Breast epithelium (tissue), 4 donors: Measurements from ENCODE around the gene PPOX. TPM values are rescaled to one million over a fixed set of nuclear protein-coding genes. Genes with fewer than 3 reads are reported as not detected.

Experiments used
- DNase-seq, 2 donors: peaks; one replicate each; pipeline ENCODE4 v3.0.0-alpha.2; 2019; ENCODE audit warnings: low spot score in 2 of 2
- H3K27ac ChIP-seq, 2 donors: fragments of 200-600 bp; sonication (generic) in 1 of 2; one replicate each; pipeline ENCODE4 v1.5.1; 2016 to 2019; ENCODE audit warnings: mild to moderate bottlenecking in 1 of 2
- H3K27me3 ChIP-seq, 2 donors: fragments of 200-600 bp; sonication (generic) in 1 of 2; one replicate each; pipeline versions ENCODE4 v1.5.1 to v1.6.0; 2017 to 2019; ENCODE audit warnings: control low read depth in 1 of 2, mild to moderate bottlenecking in 1 of 2
- H3K36me3 ChIP-seq: fragments of 200-600 bp; one replicate; pipeline ENCODE4 v1.5.1; 2019
- H3K4me1 ChIP-seq, 2 donors: fragments of 200-600 bp; sonication (generic); one replicate each; pipeline ENCODE4 v1.5.1; 2016 to 2019; ENCODE audit warnings: control low read depth in 1 of 2
- H3K4me3 ChIP-seq, 3 donors: fragments of 200-600 bp; sonication (generic); 1 replicate in 2 of 3; 2 replicates in 1 of 3; pipeline ENCODE4 v1.5.1; 2016 to 2019; ENCODE audit warnings: mild to moderate bottlenecking in 3 of 3, moderate library complexity in 2 of 3
- H3K9me3 ChIP-seq, 2 donors: fragments of 200-600 bp; sonication (generic) in 1 of 2; one replicate each; pipeline ENCODE4 v1.5.1; 2016 to 2019; ENCODE audit warnings: control low read depth in 1 of 2
- CTCF ChIP-seq, 3 donors: fragments of 450-650 bp; IDR thresholded peaks; one replicate each; pipeline ENCODE4 v1.5.1; 2016 to 2017; ENCODE audit warnings: antibody characterized with exemption in 3 of 3, mild to moderate bottlenecking in 3 of 3, moderate library complexity in 3 of 3
- POLR2A ChIP-seq: fragments of 450-650 bp; IDR thresholded peaks from one replicate; pipeline ENCODE4 v1.6.1; 2016; ENCODE audit warnings: antibody characterized with exemption, mild to moderate bottlenecking, moderate library complexity
- POLR2AphosphoS5 ChIP-seq, 3 donors: sonication (generic); formaldehyde crosslinking; IDR thresholded peaks; one replicate each; pipeline ENCODE4 v1.6.1; 2017; ENCODE audit warnings: antibody characterized with exemption in 3 of 3
- intact Hi-C: fragments of 100-400 bp; cut with DNase I; formaldehyde crosslinking; loops from one replicate; pipeline ENCODE4 v1.15.1; 2023; ENCODE audit warnings: low total_unique reads
- total RNA-seq, 3 donors: library from RNA; depleted of rRNA; stranded (reverse); fragments of >200 nt; gene quantifications; one replicate each; pipeline ENCODE4 v1.1.0, GENCODE V29; 2016

Gene PPOX
- total RNA-seq, 3 donors from 2014 or later, result 19.5 to 26.8 (median 25.2) TPM

GRCh38 chr1:161176468-161177111 lies 10.4 kb downstream of the PPOX start:
- Histone ChIP-seq H3K36me3 (peaks cover 3% of the 10 kb centered on the region), H3K4me3 (peak overlapping the region; percentile 80 to 86 (median 83)), H3K4me1 (peaks cover 0 to 12% of the 10 kb centered on the region in 2 donors), H3K27me3 (no peaks in the 10 kb centered on the region), H3K27ac (peak overlapping the region; percentile 91 to 96), H3K9me3 (no peaks in the 10 kb centered on the region)
- DNase-seq, result no peak
- TF ChIP-seq POLR2AphosphoS5 (IDR thresholded peaks at IDR 0.05), result no peak
- no peak for TF ChIP-seq CTCF (IDR thresholded peaks at IDR 0.05)
- no peak for TF ChIP-seq POLR2A
- intact Hi-C loops, result no loop called here

- H3K4me3 ChIP-seq, result peak within 1 kb of the TSS; percentile 80 to 86 (median 83)
- no peaks in the 10 kb centered on the region for H3K27me3 ChIP-seq
- intact Hi-C loops, result no loop called here
- H3K27ac ChIP-seq, result peak within 1 kb of the TSS; percentile 91 to 96
- no peaks in the 10 kb centered on the region for H3K9me3 ChIP-seq
- TF ChIP-seq CTCF (IDR thresholded peaks at IDR 0.05), result no peak
- TF ChIP-seq POLR2A, result peak; percentile 69
- peak; percentile 77 to 94 (median 90) for TF ChIP-seq POLR2AphosphoS5 (IDR thresholded peaks at IDR 0.05)
- peaks cover 0 to 11% of the 10 kb centered on the region in 2 donors for H3K4me1 ChIP-seq
- peak; percentile 87 to 92 for DNase-seq
- peaks cover 3% of the 10 kb centered on the region for H3K36me3 ChIP-seq
These were observed 11.1 kb downstream of the PPOX start, which contains the start of gene B4GALT3 for GRCh38 chr1:161177112-161177935. B4GALT3 (minus strand) TSS chr1:161177507; CDS start chr1:161176060, 1,447 bp downstream.

GRCh38 chr1:161177936-161178244 lies 11.7 kb downstream of the PPOX start:
- H3K27ac ChIP-seq, result peak overlapping the region; percentile 91 to 96
- intact Hi-C loops, result no loop called here
- H3K9me3 ChIP-seq, result no peaks in the 10 kb centered on the region
- peak overlapping the region; percentile 80 to 86 (median 83) for H3K4me3 ChIP-seq
- no peak for DNase-seq
- peaks cover 3% of the 10 kb centered on the region for H3K36me3 ChIP-seq
- no peak for TF ChIP-seq POLR2A
- TF ChIP-seq POLR2AphosphoS5 (IDR thresholded peaks at IDR 0.05), result no peak
- no peak for TF ChIP-seq CTCF (IDR thresholded peaks at IDR 0.05)
- H3K27me3 ChIP-seq, result no peaks in the 10 kb centered on the region
- H3K4me1 ChIP-seq, result peaks cover 0 to 6% of the 10 kb centered on the region in 2 donors

- H3K9me3 ChIP-seq, result no peaks in the 10 kb centered on the region
- intact Hi-C loops, result no loop called here
- H3K4me1 ChIP-seq, result no peaks in the 10 kb centered on the region
- no peaks in the 10 kb centered on the region for H3K36me3 ChIP-seq
- TF ChIP-seq POLR2AphosphoS5 (IDR thresholded peaks at IDR 0.05) (no peak), CTCF (IDR thresholded peaks at IDR 0.05) (no peak), POLR2A (no peak)
- H3K4me3 ChIP-seq, result no peak overlapping the region
- H3K27me3 ChIP-seq, result no peaks in the 10 kb centered on the region
- DNase-seq, result no peak
- H3K27ac ChIP-seq, result no peak overlapping the region
These were observed 13.5 kb downstream of the PPOX start for GRCh38 chr1:161179698-161180097.

GRCh38 chr1:161180639-161181038 lies 14.4 kb downstream of the PPOX start:
- intact Hi-C loops, result no loop called here
- no peak for TF ChIP-seq CTCF (IDR thresholded peaks at IDR 0.05)
- TF ChIP-seq POLR2A, result no peak
- no peak for TF ChIP-seq POLR2AphosphoS5 (IDR thresholded peaks at IDR 0.05)
- Histone ChIP-seq H3K36me3 (no peaks in the 10 kb centered on the region), H3K27me3 (no peaks in the 10 kb centered on the region), H3K4me1 (no peaks in the 10 kb centered on the region), H3K9me3 (no peaks in the 10 kb centered on the region), H3K4me3 (no peak overlapping the region), H3K27ac (no peak overlapping the region)
- DNase-seq, result no peak
